RWPE1 (cell line): ENCODE results near the gene ATXN1L.
A peak's percentile ranks its signal among the peaks of the same experiment; 100 is the strongest.
"Not testable (repeated sequence)": the region's sequence is repeated elsewhere in the genome, so short reads cannot be mapped to it uniquely, and the experiment has no call there.

ENCODE experiments used
- CTCF ChIA-PET: fragments of 350-600 bp; sonication (Branson Sonifier 250); formaldehyde crosslinking; extraction: SDS; loops from one replicate; lab custom pipeline; 2021; lab: Yijun Ruan, JAX
- POLR2A ChIA-PET: fragments of 400-600 bp; formaldehyde crosslinking; extraction: SDS; loops from one replicate; lab custom pipeline; 2020; ENCODE audit warnings: antibody characterized with exemption; ENCODE audit not compliant: low non-redundant PET; lab: Yijun Ruan, JAX
- DNase-seq: peaks from one replicate; pipeline ENCODE4 v3.0.0; 2012; ENCODE audit warnings: low spot score
- H3K27ac ChIP-seq: fragments of 450-650 bp; 2 replicates; pipeline ENCODE4 v1.5.1; 2017
- CTCF ChIP-seq: fragments of 450-650 bp; conservative IDR thresholded peaks from 2 replicates; pipeline ENCODE4 v1.5.1; 2017; ENCODE audit warnings: low read depth, mild to moderate bottlenecking

ATXN1L gene

GRCh38 chr16:71845639-71846430 lies at the start of gene ATXN1L:
ATXN1L (plus strand) TSS chr16:71845976; CDS start chr16:71849741, 3,765 bp downstream.
- DNase-seq: peak; percentile 97
- H3K27ac ChIP-seq: peak within 1 kb of the TSS; percentile 71
- no peak for TF ChIP-seq CTCF
- ChIA-PET POLR2A (interaction anchor here (0.8 kb wide), 1 partner anchor 49 kb away, joined by 3 read pairs; the partner anchor contains the start of gene IST1), CTCF (interaction anchor here (0.7 to 2.4 kb wide), 3 partner anchors 23 to 68 kb away, joined by 3 to 6 read pairs (median 5); no protein-coding TSS in a partner anchor)

- no peak overlapping the region for H3K27ac ChIP-seq
- TF ChIP-seq CTCF: no peak
- no peak for DNase-seq
- CTCF ChIA-PET: no interaction called here
- POLR2A ChIA-PET: no interaction called here
These were observed 49.2 kb upstream of the ATXN1L start for GRCh38 chr16:71796501-71797097.

DNA sequence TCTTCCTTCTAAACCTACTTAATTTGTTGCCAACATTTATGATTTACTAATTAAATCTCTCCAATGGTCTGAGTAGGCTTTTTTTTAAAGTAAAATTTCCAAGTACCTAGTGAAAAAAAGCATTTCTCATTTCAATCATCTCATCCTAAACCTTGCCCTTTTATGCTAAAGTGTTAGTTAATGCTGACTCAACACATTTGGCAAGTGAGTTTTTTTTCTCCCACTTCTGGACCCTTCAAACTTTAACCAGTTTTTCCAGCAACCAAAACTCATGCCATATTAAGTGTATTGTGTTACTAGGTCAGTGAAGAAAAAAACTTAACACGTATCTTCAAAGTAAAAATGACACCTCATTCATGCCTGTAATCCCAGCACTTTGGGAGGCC lies 42.5 kb upstream of the ATXN1L start:
- DNase-seq: no peak
- ChIA-PET POLR2A (no interaction called here), CTCF (interaction anchor here (0.6 kb wide), 1 partner anchor 33 kb away, joined by 6 read pairs; no protein-coding TSS in a partner anchor)
- no peak overlapping the region for H3K27ac ChIP-seq
- no peak for TF ChIP-seq CTCF

GRCh38 chr16:71807905-71808592 lies 37.7 kb upstream of the ATXN1L start:
- no peak for TF ChIP-seq CTCF
- ChIA-PET POLR2A (interaction anchor here (0.7 kb wide), 1 partner anchor 67 kb away, joined by 3 read pairs; no protein-coding TSS in a partner anchor), CTCF (interaction anchor here (0.6 to 0.9 kb wide), 5 partner anchors 13 to 1128 kb away, joined by 3 to 5 read pairs (median 3); no protein-coding TSS in a partner anchor)
- H3K27ac ChIP-seq: peak overlapping the region; percentile 87
- DNase-seq: peak; percentile 31

- POLR2A ChIA-PET: interaction anchor here (0.7 kb wide), 2 partner anchors 66 to 81 kb away, joined by 3 read pairs; no protein-coding TSS in a partner anchor
- no peak for TF ChIP-seq CTCF
- H3K27ac ChIP-seq: peak within 1 kb of the TSS; percentile 87
- DNase-seq: peak; percentile 99
- CTCF ChIA-PET: interaction anchor here (0.6 to 0.9 kb wide), 4 partner anchors 14 to 1052 kb away, joined by 3 to 6 read pairs (median 3); partner anchors contain the start of gene ZNF821
These were observed 37.0 kb upstream of the ATXN1L start, which contains the start of gene AP1G1 for GRCh38 chr16:71808593-71809459. AP1G1 (minus strand) TSS chr16:71808834; CDS start chr16:71789479, 19,355 bp downstream.

DNA sequence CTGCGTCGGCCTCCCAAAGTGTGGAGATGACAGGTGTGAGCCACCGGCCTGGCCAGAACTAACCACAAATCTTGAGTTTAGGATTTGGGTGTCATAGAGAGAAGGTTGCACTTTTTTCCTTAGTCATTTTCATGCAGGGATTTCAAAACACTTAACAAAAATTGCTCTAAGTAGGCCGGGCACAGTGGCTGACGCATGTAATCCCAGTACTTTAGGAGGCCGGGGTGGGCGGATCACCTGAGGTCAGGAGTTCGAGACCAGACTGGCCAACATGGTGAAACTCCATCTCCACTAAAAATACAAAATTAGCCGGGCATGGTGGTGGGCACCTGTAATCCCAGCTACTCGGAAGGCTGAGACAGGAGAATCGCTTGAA lies 35.6 kb upstream of the ATXN1L start:
- H3K27ac ChIP-seq: peak overlapping the region; percentile 46; the same call in 1 of the 2 replicates
- POLR2A ChIA-PET, CTCF ChIA-PET, DNase-seq: not testable (repeated sequence)
